ENCODE results near the gene HDAC4.

HDAC4 gene

DNA sequence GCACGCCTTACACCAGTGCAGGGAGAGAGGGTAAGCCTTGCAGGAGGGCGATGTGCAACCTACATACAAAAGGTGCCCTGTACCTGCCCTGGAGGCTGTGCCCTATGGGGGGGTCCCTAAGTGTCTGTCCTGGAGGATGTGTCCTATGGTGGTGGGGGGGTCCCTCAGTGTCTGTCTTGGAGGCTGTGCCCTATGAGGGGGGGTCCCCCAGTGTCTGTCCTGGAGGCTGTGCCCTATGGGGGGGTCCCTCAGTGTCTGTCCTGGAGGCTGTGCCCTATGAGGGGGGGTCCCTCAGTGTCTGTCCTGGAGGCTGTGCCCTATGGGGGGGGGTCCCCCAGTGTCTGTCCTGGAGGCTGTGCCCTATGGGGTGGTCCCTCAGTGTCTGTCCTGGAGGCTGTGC lies 216.6 kb downstream of the HDAC4 start:
- TF ChIP-seq, protein P1, sequence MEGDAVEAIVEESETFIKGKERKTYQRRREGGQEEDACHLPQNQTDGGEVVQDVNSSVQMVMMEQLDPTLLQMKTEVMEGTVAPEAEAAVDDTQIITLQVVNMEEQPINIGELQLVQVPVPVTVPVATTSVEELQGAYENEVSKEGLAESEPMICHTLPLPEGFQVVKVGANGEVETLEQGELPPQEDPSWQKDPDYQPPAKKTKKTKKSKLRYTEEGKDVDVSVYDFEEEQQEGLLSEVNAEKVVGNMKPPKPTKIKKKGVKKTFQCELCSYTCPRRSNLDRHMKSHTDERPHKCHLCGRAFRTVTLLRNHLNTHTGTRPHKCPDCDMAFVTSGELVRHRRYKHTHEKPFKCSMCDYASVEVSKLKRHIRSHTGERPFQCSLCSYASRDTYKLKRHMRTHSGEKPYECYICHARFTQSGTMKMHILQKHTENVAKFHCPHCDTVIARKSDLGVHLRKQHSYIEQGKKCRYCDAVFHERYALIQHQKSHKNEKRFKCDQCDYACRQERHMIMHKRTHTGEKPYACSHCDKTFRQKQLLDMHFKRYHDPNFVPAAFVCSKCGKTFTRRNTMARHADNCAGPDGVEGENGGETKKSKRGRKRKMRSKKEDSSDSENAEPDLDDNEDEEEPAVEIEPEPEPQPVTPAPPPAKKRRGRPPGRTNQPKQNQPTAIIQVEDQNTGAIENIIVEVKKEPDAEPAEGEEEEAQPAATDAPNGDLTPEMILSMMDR (IDR thresholded peaks at IDR 0.05) = no peak
- Histone ChIP-seq H3K4me3 (no peak overlapping the region), H3K27ac (no peak overlapping the region)
- peak; percentile 69 for DNase-seq (ENCODE audit: low spot score)

DNA sequence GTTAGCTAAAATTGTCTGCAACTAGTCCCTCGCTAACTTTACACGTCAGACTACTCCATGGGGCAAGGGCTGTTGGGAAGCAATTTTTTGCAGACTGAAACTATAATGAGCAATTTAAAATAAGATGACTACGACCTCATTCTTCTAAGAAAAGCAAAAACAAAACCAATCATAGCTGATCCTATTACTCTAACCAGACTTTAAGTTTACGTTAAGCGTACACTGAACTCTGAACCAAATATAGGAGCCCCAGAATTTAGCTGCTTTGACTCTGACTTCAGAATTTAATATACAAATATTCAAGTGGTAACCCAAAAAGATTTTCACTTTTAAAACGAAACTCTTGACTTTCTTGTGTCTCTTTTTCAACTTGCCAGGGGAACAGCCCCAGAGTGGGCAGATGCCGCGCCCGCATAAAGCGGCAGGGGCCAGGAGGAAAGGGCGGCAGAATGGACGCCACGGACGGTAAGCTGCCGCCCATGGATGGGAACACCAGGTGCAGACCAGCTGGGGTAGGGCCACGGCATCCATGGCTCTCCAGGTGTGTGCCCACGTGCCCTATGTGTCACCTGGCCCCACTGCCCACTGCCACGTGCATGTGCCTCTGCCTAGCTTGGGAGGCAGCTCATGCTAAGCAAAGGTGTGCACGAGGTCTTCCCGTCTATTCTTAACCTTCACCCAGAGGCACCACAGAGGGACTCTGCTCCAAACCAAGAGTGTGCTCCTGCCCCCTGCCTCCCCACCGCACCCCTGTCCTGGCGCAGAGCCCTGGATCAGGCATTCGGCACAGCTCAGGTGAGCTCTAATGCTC lies 217.6 kb downstream of the HDAC4 start:
- DNase-seq (ENCODE audit: low spot score) = peak; percentile 64
- TF ChIP-seq, protein P1 (IDR thresholded peaks at IDR 0.05) = no peak
- no peak overlapping the region for H3K4me3 ChIP-seq
- no peak overlapping the region for H3K27ac ChIP-seq

DNA sequence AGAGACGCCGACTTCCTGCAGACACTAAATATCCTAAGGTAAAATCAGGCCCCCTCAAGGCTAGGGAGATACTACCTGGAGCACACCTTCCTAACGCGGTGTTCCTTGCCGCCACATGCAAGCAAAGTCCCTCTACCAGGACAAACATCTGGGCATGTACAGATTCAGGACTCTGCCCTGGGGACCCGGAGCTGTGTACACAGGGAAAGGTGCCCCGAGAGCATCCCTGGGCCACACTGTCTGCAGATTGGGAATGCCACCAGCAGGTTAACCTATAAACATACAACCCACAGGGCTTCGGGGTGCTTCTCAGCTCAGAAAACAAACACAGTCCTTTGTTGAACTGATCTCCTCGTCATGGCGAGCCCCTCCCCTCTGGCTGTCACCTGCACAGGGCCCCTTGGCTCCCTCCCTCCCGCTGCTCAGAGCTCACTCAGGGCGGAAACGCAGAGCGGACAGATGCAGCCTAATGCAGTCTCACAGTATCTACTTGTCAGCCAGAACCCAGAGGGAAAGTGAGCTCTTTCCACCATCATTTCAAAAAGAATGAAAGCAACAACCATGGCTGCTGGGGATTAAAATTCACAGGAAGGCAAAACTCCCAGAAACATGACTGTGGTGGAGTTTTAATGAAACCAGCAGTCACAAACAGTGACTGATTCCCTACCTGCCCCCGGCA lies 218.8 kb downstream of the HDAC4 start:
- Histone ChIP-seq H3K27ac (no peak overlapping the region), H3K4me3 (no peak overlapping the region)
- peak; percentile 47 for DNase-seq (ENCODE audit: low spot score)
- TF ChIP-seq, protein P1 (IDR thresholded peaks at IDR 0.05) = no peak

DNA sequence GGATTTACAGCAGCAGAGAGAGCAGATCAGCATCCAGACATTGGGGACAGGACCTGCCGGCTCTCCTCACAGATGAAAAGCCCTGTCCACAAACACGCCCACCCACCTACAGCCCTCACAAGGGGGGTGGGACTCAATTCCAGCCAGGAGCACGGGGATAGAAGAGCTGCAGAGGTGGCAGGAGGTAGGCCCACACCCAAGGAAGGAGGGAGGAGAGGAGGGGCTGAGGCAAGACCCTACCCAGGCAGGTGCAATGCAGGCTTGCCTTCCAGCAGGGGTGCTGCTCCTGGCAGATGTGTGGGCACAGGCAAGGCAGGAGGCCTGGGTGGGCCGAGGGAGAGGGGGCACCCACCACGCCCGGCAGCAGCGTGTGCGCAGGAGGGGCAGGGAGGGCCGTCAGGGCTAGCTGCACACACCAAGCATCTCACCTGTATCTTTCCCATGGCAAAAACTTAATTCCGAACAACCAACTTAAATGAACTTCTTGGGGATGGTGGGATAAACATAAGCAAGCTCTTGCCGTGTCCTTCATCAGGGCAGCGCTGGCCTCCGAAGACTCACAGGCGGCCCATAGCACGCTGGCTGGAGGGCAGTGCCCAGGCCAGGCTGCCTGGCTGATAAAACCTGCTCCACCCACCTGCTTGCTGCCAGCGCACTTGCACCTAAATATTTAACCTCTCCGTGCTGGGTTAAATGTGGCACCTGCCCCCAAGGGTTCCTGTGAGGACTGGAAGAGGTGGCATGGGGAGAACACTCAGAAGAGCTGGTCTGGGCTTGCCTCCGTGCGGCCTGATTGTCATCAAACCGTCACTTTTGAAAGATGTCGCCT lies 219.5 kb downstream of the HDAC4 start:
- TF ChIP-seq, protein P1 (IDR thresholded peaks at IDR 0.05) = no peak
- DNase-seq (ENCODE audit: low spot score) = no peak
- Histone ChIP-seq H3K4me3 (no peak overlapping the region), H3K27ac (no peak overlapping the region)

DNA sequence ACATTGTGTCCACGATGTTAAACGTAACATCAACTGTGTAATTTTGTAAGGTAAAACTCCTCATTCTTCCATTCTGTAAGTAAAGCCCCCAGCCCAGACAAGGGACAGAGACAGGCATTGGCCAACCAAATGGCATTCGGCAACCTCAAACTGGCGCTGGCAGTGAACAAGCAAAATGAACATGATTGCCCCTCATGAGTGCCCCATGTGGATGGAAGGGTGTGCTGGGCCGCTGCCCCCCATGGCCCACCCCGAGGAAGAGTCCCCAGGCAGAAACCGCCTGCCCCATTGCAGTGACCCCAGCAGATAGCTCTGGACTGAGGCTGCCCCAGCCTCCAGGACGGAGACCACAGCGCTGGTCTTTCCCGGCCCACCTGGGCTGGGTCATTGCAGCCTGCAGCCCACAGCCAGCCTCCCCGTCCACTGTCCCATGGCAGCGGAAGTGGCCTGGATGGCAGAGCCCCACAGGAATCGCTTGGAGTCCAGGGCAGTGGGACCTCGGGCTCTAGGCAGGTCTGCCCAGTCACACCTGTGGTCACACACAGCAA lies 220.2 kb downstream of the HDAC4 start:
- Histone ChIP-seq H3K27ac (no peak overlapping the region), H3K4me3 (no peak overlapping the region)
- DNase-seq (ENCODE audit: low spot score) = no peak
- TF ChIP-seq, protein P1 (IDR thresholded peaks at IDR 0.05) = no peak

DNA sequence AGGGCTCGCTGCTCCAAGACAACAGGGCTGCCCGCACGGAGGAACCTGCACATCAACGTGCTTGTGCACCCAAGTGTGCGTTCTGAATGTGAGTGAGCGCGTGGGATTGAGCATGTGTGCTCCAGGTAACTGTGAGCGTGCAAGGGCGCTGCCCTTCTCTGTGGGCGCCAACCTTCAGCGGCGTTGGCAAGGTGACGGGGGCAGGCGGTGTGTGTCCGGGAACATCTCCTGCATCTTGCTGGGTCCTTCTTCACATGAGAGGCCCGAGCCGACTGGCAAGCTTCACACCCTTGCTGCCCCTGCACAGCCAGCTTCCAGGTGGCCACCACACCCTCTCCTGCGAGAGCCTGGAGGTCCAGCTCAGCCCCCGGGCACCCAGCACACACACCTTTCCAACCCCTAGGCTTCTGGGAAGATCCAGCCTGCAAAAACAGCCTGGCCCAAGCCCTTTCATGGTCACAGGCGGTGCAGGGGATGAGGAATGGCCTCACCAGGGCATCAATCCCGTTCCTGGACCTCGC lies 220.9 kb downstream of the HDAC4 start:
- DNase-seq (ENCODE audit: low spot score) = no peak
- TF ChIP-seq, protein P1 (IDR thresholded peaks at IDR 0.05) = no peak
- no peak overlapping the region for H3K27ac ChIP-seq
- H3K4me3 ChIP-seq = no peak overlapping the region

All from coronary artery (tissue), 2 donors.